Activated CD8-positive, alpha-beta T cell treated with anti-CD3 and anti-CD28 coated beads for 36 hours (primary cell): ENCODE data around the gene PIGO. TPM values are rescaled to one million over a fixed set of nuclear protein-coding genes. Genes with fewer than 3 reads are reported as not detected.

Experiments
- ATAC-seq: fragments of 200-7000 bp; cut with Tn5 transposase; one replicate; pipeline ENCODE4 v1.10.0; 2021; ENCODE audit warnings: mild to moderate bottlenecking, moderate library complexity
- CTCF ChIA-PET: fragments of 350-600 bp; sonication (Branson Sonifier 250); formaldehyde crosslinking; loops from one replicate; lab custom pipeline; 2021; ENCODE audit warnings: antibody characterized with exemption; lab: Charles Lee
- POLR2A ChIA-PET: fragments of 350-600 bp; sonication (Branson Sonifier 250); formaldehyde crosslinking; loops from one replicate; lab custom pipeline; 2021; ENCODE audit warnings: antibody characterized with exemption; lab: Charles Lee
- DNase-seq: peaks from one replicate; pipeline ENCODE4 v3.0.0-alpha.2; 2020
- H3K27ac Mint-ChIP-seq: one replicate; pipeline ENCODE4 v1.8.0; 2021; ENCODE audit warnings: mild to moderate bottlenecking, mixed read lengths
- H3K27me3 Mint-ChIP-seq: one replicate; pipeline ENCODE4 v1.8.0; 2021; ENCODE audit warnings: mixed read lengths
- H3K36me3 Mint-ChIP-seq: one replicate; pipeline ENCODE4 v1.8.0; 2021; ENCODE audit warnings: low read depth, mixed read lengths
- H3K4me1 Mint-ChIP-seq: one replicate; pipeline ENCODE4 v1.8.0; 2021; ENCODE audit warnings: low read depth, mixed read lengths
- H3K4me3 Mint-ChIP-seq: one replicate; pipeline ENCODE4 v1.8.0; 2021; ENCODE audit warnings: mild to moderate bottlenecking, moderate library complexity, mixed read lengths
- H3K9me3 Mint-ChIP-seq: one replicate; pipeline ENCODE4 v1.8.0; 2021; ENCODE audit warnings: mixed read lengths
- CTCF ChIP-seq: fragments of 200-600 bp; IDR thresholded peaks from one replicate; pipeline ENCODE4 v1.8.0; 2022; ENCODE audit warnings: antibody characterized with exemption, mild to moderate bottlenecking
- intact Hi-C: fragments of 100-400 bp; cut with micrococcal nuclease; formaldehyde crosslinking; loops from one replicate; pipeline ENCODE4 v1.10.0; 2022
- total RNA-seq, 2 experiments: library from RNA; stranded (reverse); gene quantifications; one replicate each; pipeline ENCODE4 v1.2.3, GENCODE V29; 2021

PIGO gene
- total RNA-seq, 2 experiments from 2014 or later: 19.8 to 21.9 TPM

DNA sequence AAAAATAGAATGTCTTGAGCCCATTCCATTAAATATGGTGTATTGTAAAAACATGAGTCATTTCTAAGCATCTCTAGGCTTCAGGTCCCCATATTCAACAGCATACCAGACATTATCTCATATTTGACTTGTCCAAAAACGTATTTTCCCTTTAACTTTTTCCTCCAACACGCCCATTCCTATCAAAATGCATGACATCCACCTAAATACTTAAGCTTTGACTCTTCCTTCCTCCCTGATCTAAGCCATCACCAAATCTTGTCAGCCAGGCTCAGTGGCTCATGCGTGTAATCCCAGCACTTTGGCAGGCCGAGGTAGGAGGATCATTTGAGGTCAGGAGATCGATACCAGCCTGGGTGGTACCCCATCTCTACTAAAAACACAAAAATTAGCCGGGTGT is 47.9 kb downstream of the PIGO start:
- Mint-ChIP-seq H3K9me3 (no peaks in the 10 kb centered on the region), H3K27me3 (no peaks in the 10 kb centered on the region), H3K4me3 (no peak overlapping the region), H3K4me1 (no peaks in the 10 kb centered on the region), H3K27ac (no peak overlapping the region), H3K36me3 (peaks cover 24% of the 10 kb centered on the region)
- no peak for TF ChIP-seq CTCF
- CTCF ChIA-PET: interaction anchor here (0.9 kb wide), 1 partner anchor 63 kb away, joined by 3 read pairs; no protein-coding TSS in a partner anchor
- ATAC-seq (no peak), DNase-seq (no peak)
- POLR2A ChIA-PET: no interaction called here
- intact Hi-C loops: no loop called here

DNA sequence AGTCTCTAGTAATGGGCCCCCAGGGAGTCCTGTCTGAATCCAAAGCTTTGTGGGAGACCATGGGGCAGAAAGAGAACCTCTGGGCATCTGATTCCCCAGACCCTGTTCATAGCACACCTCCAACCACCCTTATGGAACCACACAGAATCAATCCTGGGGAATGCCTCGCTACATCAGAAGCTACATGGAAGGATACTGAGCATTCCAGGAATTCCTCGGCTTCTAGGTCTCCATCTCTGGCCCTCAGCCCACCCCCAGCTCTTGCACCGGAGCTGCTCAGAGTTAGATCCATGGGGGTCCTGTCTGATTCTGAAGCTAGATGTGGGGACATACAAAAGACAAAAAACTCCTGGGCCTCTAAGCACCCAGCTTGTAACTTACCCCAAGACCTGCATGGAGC is 52.3 kb downstream of the PIGO start:
- intact Hi-C loops: no loop called here
- Mint-ChIP-seq H3K27me3 (no peaks in the 10 kb centered on the region), H3K4me1 (no peaks in the 10 kb centered on the region), H3K4me3 (no peak overlapping the region), H3K36me3 (peaks cover 14% of the 10 kb centered on the region), H3K27ac (no peak overlapping the region), H3K9me3 (no peaks in the 10 kb centered on the region)
- POLR2A ChIA-PET: interaction anchor here (0.6 to 2.6 kb wide), 5 partner anchors 24 to 381 kb away, joined by 3 to 9 read pairs (median 3); partner anchors contain the start of gene CCL27
- no peak for TF ChIP-seq CTCF
- no peak for DNase-seq
- no peak for ATAC-seq
- CTCF ChIA-PET: interaction anchor here (0.5 to 1.9 kb wide), 4 partner anchors 17 to 144 kb away, joined by 3 to 5 read pairs (median 4); no protein-coding TSS in a partner anchor

GRCh38 chr9:35042891-35043545 is 53.4 kb downstream of the PIGO start:
- POLR2A ChIA-PET: interaction anchor here (1.0 to 2.6 kb wide), 3 partner anchors 15 to 25 kb away, joined by 3 to 9 read pairs (median 4); no protein-coding TSS in a partner anchor
- H3K4me1 Mint-ChIP-seq: no peaks in the 10 kb centered on the region
- intact Hi-C loops: no loop called here
- no peak overlapping the region for H3K4me3 Mint-ChIP-seq
- no peaks in the 10 kb centered on the region for H3K27me3 Mint-ChIP-seq
- CTCF ChIA-PET: interaction anchor here (1.9 to 3.3 kb wide), 2 partner anchors 9 to 16 kb away, joined by 5 to 21 read pairs; no protein-coding TSS in a partner anchor
- TF ChIP-seq CTCF: no peak
- ATAC-seq (no peak), DNase-seq (no peak)
- H3K27ac Mint-ChIP-seq: no peak overlapping the region
- H3K36me3 Mint-ChIP-seq: peaks cover 6% of the 10 kb centered on the region
- H3K9me3 Mint-ChIP-seq: no peaks in the 10 kb centered on the region

DNA sequence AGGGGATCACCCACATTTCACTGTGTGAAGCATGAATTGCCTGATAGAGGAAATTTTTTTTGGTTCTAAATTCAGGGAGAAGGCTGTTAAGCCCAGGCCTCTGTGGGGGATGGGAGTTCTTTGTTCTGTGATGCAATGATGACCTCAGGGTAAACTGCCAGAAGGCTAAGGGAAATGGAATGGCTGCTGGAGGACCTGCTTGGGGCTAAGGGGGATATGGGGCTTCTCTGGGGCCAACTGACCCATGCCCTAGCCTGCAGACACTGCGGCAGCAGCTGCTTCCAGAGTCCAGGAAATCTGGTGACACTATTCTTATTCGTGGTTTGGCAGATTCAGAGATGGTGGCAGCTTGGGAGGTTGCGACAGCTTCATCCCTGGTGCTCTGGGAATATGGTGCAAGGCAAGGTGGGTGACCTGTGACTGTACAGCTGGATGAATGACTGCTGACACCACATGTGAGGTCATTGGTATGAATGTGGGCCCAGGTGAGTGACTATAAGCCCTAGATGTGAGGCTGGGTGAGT is 54.2 kb downstream of the PIGO start:
- DNase-seq (no peak), ATAC-seq (no peak)
- CTCF ChIA-PET: interaction anchor here (1.0 to 3.3 kb wide), 3 partner anchors 9 to 143 kb away, joined by 3 to 21 read pairs (median 7); no protein-coding TSS in a partner anchor
- Mint-ChIP-seq H3K36me3 (peaks cover 8% of the 10 kb centered on the region), H3K4me1 (no peaks in the 10 kb centered on the region), H3K9me3 (no peaks in the 10 kb centered on the region), H3K27ac (no peak overlapping the region), H3K4me3 (no peak overlapping the region), H3K27me3 (no peaks in the 10 kb centered on the region)
- TF ChIP-seq CTCF: no peak
- intact Hi-C loops: no loop called here
- POLR2A ChIA-PET: interaction anchor here (1.0 to 2.6 kb wide), 3 partner anchors 21 to 37 kb away, joined by 4 to 9 read pairs (median 5); partner anchors contain the start of gene FANCG

Other genes with a start within 250 kb of the PIGO start
- under 1 TPM in 1 of 2 experiments, not detected in 1; 0.11 TPM for gene PHF24, start 138.3 kb downstream of the PIGO start, total RNA-seq
- 10 to 100 TPM; 14.6 to 16.4 TPM for gene DNAJB5, start 106.8 kb downstream of the PIGO start, total RNA-seq
- gene VCP, start 24.0 kb downstream of the PIGO start, total RNA-seq: 100 to 1,000 TPM; 215 to 224 TPM
- gene FANCG, start 16.6 kb downstream of the PIGO start, total RNA-seq: 10 to 100 TPM; 91.5 to 94.0 TPM
- gene STOML2, start 6.5 kb upstream of the PIGO start, total RNA-seq: 100 to 1,000 TPM; 208 to 211 TPM
- gene ATOSB, start 19.3 kb upstream of the PIGO start, total RNA-seq: 1 to 10 TPM; 5.9 to 6.0 TPM
- 1 to 10 TPM; 1.3 to 1.9 TPM for gene UNC13B, start 65.4 kb upstream of the PIGO start, total RNA-seq